HG03280 (cell line): ENCODE measurements around the gene SPOUT1.
"Not testable (repeated sequence)": the region's sequence is repeated elsewhere in the genome, so short reads cannot be mapped to it uniquely, and the experiment has no call there.

Experiments
- ATAC-seq: cut with Tn5 transposase; IDR thresholded peaks from one replicate; pipeline ENCODE4 v1.9.1; 2021; ENCODE audit warnings: mild to moderate bottlenecking, moderate library complexity; ENCODE audit not compliant: unreplicated experiment

SPOUT1 gene

DNA sequence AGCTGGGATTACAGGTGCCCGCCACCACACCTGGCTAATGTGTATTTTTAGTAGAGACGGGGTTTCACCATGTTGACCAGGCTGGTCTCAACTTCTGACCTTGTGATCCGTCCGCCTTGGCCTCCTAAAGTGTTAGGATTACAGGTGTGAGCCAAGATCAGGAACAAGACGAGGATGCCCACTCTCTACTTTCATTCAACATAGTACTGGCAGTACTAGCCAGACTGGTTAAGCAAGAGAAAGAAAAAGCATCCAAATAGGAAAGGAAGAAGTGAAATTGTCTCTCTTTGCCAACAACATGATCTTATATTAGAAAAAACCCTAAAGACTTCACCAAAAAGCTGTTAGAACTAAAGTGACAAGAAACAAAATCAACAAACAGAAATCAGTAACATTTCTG is 18.7 kb downstream of the SPOUT1 start:
- ATAC-seq, result no peak

DNA sequence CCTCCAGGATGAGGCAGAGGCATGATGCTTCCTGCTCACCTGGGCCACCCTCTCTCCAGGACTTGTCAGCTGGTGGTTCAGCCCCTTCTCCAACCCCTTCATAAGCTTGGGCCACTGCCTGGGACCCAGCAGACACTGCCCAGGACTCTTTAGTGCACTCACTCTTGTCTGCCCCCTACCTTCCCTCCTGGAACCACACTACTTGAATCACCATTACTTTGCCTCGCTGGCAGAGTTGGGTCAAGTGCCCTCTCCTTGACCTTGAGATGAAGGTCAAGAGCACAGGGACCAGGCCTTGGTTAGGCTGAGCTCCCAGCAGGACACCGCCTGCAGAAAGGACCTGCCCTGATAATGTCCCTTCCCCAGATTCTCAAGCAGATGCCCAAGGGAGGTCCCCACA is 19.8 kb downstream of the SPOUT1 start:
- ATAC-seq, result no peak

DNA sequence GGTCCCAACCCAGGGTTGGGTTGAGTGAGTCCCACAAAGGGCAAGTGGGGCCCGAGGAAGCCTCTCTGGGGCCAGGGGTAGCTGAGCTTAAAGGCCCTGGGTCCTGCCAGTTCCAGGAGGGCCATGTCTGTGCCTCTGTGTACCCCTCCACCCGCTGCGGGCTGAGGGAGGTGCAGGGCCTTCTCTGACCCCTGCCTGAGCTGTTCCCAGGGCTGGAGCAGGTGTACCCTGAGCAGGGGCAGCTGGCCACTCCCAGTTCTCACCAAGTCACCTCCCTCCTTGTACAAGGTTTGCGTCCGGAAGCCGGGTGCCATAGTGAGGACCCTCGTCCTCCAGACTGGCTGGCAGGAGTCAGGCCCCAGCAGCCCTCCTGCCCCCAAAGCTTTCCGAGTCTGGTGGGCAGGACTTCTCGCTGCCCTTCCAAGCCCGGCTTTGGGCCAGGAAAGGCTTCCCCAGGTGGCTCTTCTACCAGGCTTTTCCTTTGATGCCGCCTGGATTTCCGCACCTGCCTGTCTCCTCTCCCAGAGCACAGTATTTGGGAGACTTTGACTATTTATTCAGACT is 20.5 kb downstream of the SPOUT1 start:
- no peak for ATAC-seq

DNA sequence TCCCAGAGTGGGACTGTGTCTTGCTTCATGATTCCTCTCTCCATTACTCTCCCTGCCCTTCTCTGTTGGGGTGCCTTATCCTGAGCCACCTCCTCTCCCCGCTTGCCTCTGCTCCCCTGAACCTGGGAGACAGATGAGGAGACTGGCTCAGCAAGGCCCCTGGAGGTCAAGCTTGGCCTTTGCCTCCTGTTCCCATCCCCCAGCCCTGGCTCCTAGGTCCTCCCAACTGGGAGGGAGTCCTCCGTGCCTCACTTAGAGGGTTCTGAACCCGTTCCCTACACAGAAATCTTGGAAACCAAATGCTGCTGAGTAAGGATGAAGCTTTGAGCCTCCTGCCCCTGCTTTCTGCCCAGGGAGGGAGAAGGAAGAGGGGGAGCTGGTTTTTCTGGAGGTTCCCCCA is 21.1 kb downstream of the SPOUT1 start:
- ATAC-seq, result no peak

- ATAC-seq, result no peak
Measured at GRCh38 chr9:128807827-128808226, 21.8 kb downstream of the SPOUT1 start.

DNA sequence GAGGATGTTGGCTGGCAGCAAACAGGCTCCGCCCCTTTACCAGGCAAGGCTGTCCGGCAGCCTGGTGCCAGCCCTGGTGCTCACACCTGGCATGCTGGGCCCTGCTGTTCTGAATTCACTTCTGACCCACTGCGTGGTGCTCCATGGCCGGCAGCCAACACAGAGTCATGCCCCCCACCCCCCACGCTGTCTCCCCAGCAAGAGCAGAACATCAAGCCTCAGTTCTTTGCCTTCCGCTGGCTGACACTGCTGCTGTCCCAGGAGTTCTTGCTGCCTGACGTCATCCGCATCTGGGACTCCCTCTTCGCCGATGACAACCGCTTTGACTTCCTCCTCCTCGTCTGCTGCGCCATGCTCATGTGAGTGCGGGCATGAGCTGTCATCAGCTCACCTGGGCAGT is 23.9 kb downstream of the SPOUT1 start:
- ATAC-seq, result no peak

GRCh38 chr9:128802482-128802881 is 27.1 kb downstream of the SPOUT1 start:
- ATAC-seq, result no peak

GRCh38 chr9:128800061-128800460 is 29.5 kb downstream of the SPOUT1 start:
- ATAC-seq, result no peak

- ATAC-seq, result no peak
Measured at GRCh38 chr9:128798896-128799295, 30.7 kb downstream of the SPOUT1 start.

- ATAC-seq, result not testable (repeated sequence)
Measured at GRCh38 chr9:128794961-128795360, 34.6 kb downstream of the SPOUT1 start.

- no peak for ATAC-seq
Measured at GRCh38 chr9:128792978-128793686, 36.5 kb downstream of the SPOUT1 start.

- ATAC-seq, result no peak
Measured at GRCh38 chr9:128792134-128792533, 37.5 kb downstream of the SPOUT1 start.

DNA sequence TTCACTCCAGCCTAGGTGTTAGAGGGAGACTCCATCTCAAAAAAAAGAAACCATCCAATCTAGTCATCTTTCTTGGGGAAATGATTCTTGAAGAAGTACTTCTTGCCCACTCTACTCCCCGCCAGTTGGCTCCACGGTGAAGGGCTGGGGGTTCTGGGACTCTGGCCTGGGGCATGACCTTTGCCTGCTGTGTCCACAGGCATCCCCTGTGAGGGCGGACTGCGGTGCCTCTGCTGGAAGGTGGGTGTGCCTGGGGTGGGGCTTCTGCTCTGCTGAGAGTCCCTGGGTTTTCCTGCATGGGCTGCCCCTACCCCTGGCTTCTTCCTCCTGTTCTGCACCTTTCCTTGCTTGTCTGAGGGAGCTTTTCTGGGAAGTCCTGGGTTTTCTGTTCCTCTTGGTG is 39.1 kb downstream of the SPOUT1 start:
- no peak for ATAC-seq

- ATAC-seq, result no peak
Measured at GRCh38 chr9:128788445-128788844, 41.1 kb downstream of the SPOUT1 start.

GRCh38 chr9:128787659-128788058 is 41.9 kb downstream of the SPOUT1 start:
- no peak for ATAC-seq

DNA sequence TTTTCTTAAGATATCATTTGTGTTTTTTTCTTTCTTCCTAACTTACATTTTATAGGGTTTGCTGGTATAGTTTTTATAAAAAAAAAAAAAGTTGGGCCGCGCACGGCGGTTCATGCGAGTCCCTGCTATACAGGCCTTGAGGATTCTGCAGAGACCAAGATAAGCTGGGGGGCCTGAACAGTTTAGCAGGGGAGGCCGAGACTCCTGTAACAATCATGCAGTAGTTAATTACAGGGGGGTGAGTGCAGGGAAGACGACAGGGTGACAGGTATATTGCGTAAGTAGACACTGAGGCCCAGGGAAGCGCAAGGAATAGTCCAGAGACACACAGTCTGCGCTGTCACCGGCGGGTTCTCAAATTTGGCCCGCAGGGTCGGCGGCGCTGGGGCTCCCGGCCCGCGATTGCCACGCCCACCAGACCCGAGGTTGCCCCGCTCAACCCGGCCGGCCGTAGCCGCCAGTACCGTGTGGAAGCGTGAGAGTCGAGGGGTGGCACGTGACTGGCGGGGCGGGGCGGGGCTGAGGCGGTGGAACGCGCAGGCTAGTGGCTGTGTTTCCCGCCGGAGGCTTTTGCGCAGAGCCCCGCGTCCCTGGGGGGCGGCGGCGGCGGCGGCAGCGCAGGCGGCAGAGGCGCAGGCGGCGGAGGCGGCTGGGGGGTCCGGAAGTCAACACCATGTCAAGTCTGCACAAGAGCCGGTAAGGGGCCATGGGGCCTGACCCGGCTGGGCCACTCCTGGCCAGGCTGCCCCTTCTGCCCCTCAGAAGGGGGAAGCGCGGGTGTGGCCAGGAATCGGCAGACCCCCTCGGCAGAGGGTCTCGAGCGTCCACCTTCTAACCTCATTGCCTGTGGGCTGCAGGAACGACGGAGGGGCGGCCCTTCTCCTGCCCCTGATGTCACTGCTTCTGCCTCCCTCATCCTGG is 42.7 kb downstream of the SPOUT1 start, which contains the start of gene TBC1D13:
Gene TBC1D13, plus strand, starts transcription at position 573 of the 921 bp plus-strand sequence. Its CDS starts 101 bp downstream, at position 674.
- peak; percentile 87 for ATAC-seq

DNA sequence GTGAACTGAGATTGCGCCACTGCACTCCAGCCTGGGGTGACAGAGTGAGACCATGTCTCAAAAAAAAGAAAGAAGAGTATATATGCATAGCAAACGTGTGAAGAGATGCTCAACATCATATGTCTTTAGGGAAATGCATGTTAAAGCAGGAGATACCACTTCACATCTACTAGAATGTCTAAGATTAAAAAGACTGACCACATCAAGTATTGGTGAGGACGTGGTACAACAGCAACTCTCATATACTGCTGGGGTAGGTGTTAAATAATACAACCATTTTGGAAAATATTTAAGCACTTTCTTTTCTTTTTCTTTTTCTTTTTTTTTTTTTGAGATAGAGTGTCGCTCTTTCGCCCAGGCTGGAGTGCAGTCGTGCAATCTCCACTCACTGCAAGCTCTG is 44.2 kb downstream of the SPOUT1 start:
- ATAC-seq, result no peak

GRCh38 chr9:128782669-128783068 is 46.9 kb downstream of the SPOUT1 start:
- ATAC-seq, result no peak

DNA sequence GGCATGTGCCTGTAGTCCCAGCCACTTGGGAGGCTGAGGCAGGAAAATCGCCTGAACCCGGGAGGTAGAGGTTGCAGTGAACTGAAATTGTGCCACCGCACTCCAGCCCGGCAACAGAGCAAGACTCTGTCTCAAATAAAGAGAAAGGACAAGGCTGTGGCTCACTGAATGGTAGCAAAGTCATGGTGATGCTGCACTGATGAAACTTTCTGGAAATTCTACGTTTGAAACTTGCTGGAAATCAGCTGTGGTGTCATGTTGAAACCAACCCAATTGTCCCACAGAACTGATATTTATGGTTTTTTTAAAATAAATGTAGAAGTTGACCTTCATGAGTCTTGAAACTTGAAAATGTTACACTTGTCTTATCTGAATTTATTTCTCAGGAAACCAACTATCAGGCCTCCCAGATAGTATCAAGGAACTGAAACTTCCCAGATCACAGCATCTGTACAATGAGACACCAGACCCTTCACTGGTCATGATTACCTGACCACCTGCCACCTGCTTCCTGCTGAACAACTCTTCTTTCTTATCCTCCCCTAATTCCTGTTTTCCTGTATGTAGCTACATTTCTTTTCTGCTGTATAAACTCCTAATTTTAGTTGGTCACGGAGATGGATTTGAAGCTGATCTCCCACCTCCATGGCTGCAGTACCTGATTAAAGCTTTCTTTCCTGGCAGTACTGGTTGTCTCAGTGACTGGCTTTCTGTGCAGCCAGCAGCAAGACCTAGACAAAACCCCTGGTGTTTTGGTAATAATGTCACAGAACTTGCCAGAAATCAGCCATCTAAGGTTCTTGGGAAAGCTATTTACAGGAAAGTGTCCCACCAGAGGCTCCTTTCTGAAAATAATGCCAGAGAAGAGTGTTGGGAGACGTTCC is 48.2 kb downstream of the SPOUT1 start:
- ATAC-seq, result no peak

DNA sequence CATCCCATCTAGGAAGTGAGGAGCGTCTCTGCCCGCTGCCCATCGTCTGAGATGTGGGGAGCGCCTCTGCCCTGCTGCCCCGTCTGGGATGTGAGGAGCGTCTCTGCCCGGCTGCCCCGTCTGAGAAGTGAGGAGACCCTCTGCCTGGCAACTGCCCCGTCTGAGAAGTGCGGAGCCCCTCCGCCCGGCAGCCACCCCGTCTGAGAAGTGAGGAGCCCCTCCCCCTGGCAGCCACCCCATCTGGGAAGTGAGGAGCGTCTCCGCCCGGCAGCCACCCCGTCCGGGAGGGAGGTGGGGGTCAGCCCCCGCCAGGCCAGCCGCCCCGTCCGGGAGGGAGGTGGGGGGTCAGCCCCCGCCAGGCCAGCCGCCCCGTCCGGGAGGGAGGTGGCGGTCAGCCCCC is 49.5 kb downstream of the SPOUT1 start:
- not testable (repeated sequence) for ATAC-seq

- no peak for ATAC-seq
Measured at GRCh38 chr9:128774804-128775203, 54.8 kb downstream of the SPOUT1 start.
